HL-60 (cell line): ENCODE measurements around the gene PES1.

ENCODE experiments used
- GABPA ChIP-seq: IDR thresholded peaks from 2 replicates; pipeline ENCODE4 v1.6.1; 2012; ENCODE audit warnings: low read depth
- POLR2AphosphoS5 ChIP-seq: IDR thresholded peaks from 2 replicates; pipeline ENCODE4 v1.6.1; 2012; ENCODE audit warnings: low read depth
- TF ChIP-seq, protein P1 (sequence below): IDR thresholded peaks from one replicate; pipeline ENCODE4 v1.5.1; 2011; ENCODE audit warnings: low read length, control low read depth, inconsistent platforms; ENCODE audit not compliant: insufficient read depth
- TF ChIP-seq, protein P2 (sequence below): IDR thresholded peaks from 2 replicates; pipeline ENCODE4 v1.6.1; 2012; ENCODE audit warnings: low read depth; ENCODE audit not compliant: insufficient replicate concordance

DNA sequence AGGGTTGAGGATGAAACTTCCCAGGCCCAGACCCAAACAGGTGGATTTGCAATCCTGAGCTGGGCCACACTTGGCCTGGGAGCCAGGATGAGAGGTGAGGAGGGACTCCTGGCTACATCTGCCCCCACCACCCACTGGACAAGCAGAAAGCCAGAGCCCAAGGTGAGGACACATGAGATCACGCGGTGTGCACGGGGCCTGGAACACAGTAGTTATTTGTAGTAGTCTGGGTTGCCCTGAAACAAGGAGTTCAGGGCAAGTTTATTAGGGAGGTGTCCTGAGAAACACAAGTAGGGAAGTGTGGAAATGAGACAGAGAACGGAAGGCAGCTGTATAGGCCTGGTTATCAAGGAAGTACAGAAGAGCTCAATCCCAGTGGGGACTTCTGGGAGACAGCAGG is 44.5 kb downstream of the PES1 start:
- TF ChIP-seq, protein P1, sequence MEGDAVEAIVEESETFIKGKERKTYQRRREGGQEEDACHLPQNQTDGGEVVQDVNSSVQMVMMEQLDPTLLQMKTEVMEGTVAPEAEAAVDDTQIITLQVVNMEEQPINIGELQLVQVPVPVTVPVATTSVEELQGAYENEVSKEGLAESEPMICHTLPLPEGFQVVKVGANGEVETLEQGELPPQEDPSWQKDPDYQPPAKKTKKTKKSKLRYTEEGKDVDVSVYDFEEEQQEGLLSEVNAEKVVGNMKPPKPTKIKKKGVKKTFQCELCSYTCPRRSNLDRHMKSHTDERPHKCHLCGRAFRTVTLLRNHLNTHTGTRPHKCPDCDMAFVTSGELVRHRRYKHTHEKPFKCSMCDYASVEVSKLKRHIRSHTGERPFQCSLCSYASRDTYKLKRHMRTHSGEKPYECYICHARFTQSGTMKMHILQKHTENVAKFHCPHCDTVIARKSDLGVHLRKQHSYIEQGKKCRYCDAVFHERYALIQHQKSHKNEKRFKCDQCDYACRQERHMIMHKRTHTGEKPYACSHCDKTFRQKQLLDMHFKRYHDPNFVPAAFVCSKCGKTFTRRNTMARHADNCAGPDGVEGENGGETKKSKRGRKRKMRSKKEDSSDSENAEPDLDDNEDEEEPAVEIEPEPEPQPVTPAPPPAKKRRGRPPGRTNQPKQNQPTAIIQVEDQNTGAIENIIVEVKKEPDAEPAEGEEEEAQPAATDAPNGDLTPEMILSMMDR = no peak
- no peak for TF ChIP-seq POLR2AphosphoS5
- no peak for TF ChIP-seq GABPA
- TF ChIP-seq, protein P2, sequence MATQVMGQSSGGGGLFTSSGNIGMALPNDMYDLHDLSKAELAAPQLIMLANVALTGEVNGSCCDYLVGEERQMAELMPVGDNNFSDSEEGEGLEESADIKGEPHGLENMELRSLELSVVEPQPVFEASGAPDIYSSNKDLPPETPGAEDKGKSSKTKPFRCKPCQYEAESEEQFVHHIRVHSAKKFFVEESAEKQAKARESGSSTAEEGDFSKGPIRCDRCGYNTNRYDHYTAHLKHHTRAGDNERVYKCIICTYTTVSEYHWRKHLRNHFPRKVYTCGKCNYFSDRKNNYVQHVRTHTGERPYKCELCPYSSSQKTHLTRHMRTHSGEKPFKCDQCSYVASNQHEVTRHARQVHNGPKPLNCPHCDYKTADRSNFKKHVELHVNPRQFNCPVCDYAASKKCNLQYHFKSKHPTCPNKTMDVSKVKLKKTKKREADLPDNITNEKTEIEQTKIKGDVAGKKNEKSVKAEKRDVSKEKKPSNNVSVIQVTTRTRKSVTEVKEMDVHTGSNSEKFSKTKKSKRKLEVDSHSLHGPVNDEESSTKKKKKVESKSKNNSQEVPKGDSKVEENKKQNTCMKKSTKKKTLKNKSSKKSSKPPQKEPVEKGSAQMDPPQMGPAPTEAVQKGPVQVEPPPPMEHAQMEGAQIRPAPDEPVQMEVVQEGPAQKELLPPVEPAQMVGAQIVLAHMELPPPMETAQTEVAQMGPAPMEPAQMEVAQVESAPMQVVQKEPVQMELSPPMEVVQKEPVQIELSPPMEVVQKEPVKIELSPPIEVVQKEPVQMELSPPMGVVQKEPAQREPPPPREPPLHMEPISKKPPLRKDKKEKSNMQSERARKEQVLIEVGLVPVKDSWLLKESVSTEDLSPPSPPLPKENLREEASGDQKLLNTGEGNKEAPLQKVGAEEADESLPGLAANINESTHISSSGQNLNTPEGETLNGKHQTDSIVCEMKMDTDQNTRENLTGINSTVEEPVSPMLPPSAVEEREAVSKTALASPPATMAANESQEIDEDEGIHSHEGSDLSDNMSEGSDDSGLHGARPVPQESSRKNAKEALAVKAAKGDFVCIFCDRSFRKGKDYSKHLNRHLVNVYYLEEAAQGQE = no peak
